ENCODE measurements around the gene DNAH3.

The DNAH3 gene

GRCh38 chr16:20911361-20911760, 239.3 kb downstream of the DNAH3 start:
- H3K27ac ChIP-seq (replicated peaks) = peak overlapping the region; percentile 70
- no peak for DNase-seq (ENCODE audit: low read depth in 1 of 2, low spot score in 1 of 2)
- TF ChIP-seq POLR2AphosphoS5 (IDR thresholded peaks at IDR 0.05; ENCODE audit: low read depth) (no peak), GABPA (IDR thresholded peaks at IDR 0.05; ENCODE audit: low read depth) (no peak), SPI1 (IDR thresholded peaks at IDR 0.05; ENCODE audit: borderline replicate concordance, low read depth) (no peak), CTCF (IDR thresholded peaks at IDR 0.05; ENCODE audit: insufficient read depth, low read length) (no peak), REST (IDR thresholded peaks at IDR 0.05; ENCODE audit: insufficient replicate concordance, low read depth) (no peak)
- no peak overlapping the region for H3K4me3 ChIP-seq (replicated peaks; ENCODE audit: insufficient read depth, low read length)
- H3K27me3 ChIP-seq (ENCODE audit: insufficient read depth, poor library complexity, severe bottlenecking) = no peaks in the 10 kb centered on the region

GRCh38 chr16:20910781-20911321, 239.8 kb downstream of the DNAH3 start:
- peak; percentile 70 to 87 for DNase-seq (ENCODE audit: low read depth in 1 of 2, low spot score in 1 of 2)
- peak overlapping the region; percentile 70 for H3K27ac ChIP-seq (replicated peaks)
- no peak overlapping the region for H3K4me3 ChIP-seq (replicated peaks; ENCODE audit: insufficient read depth, low read length)
- H3K27me3 ChIP-seq (ENCODE audit: insufficient read depth, poor library complexity, severe bottlenecking) = no peaks in the 10 kb centered on the region
- TF ChIP-seq POLR2AphosphoS5 (IDR thresholded peaks at IDR 0.05; ENCODE audit: low read depth) (0 out of 2 replicates have a peak, but pooled peaks have one; percentile 51), SPI1 (IDR thresholded peaks at IDR 0.05; ENCODE audit: borderline replicate concordance, low read depth) (peak; percentile 66; the same call in 1 of the 2 replicates), CTCF (IDR thresholded peaks at IDR 0.05; ENCODE audit: insufficient read depth, low read length) (no peak), GABPA (IDR thresholded peaks at IDR 0.05; ENCODE audit: low read depth) (no peak), REST (IDR thresholded peaks at IDR 0.05; ENCODE audit: insufficient replicate concordance, low read depth) (no peak)

GRCh38 chr16:20906341-20907255, 244.0 kb downstream of the DNAH3 start:
- H3K4me3 ChIP-seq (replicated peaks; ENCODE audit: insufficient read depth, low read length) = no peak overlapping the region

More at GRCh38 chr16:20906341-20907255, 244.0 kb downstream of the DNAH3 start:
- no peaks in the 10 kb centered on the region for H3K27me3 ChIP-seq (ENCODE audit: insufficient read depth, poor library complexity, severe bottlenecking)
- no peak overlapping the region for H3K27ac ChIP-seq (replicated peaks)
- no peak for DNase-seq (ENCODE audit: low read depth in 1 of 2, low spot score in 1 of 2)
- TF ChIP-seq REST (IDR thresholded peaks at IDR 0.05; ENCODE audit: insufficient replicate concordance, low read depth) (no peak), GABPA (IDR thresholded peaks at IDR 0.05; ENCODE audit: low read depth) (no peak), POLR2AphosphoS5 (IDR thresholded peaks at IDR 0.05; ENCODE audit: low read depth) (no peak), SPI1 (IDR thresholded peaks at IDR 0.05; ENCODE audit: borderline replicate concordance, low read depth) (no peak), CTCF (IDR thresholded peaks at IDR 0.05; ENCODE audit: insufficient read depth, low read length) (no peak)

All from HL-60 (cell line).